ENCODE measurements around the gene APOL5.

Gene APOL5

GRCh38 chr22:35754761-35755160 is 37.1 kb downstream of the APOL5 start:
- no peak for TF ChIP-seq CTCF (IDR thresholded peaks at IDR 0.05; ENCODE audit: low read depth, low read length)
- no peak for DNase-seq (ENCODE audit: low read depth, low spot score)
- in situ Hi-C loops (cut with HindIII; ENCODE audit: low sequenced_read_pairs): no loop called here
- H3K4me3 ChIP-seq (ENCODE audit: low read depth, low read length): no peak overlapping the region

- no peak for TF ChIP-seq CTCF (IDR thresholded peaks at IDR 0.05; ENCODE audit: low read depth, low read length)
- in situ Hi-C loops (cut with HindIII; ENCODE audit: low sequenced_read_pairs): no loop called here
Measured at GRCh38 chr22:35756722-35757121, 39.0 kb downstream of the APOL5 start.

GRCh38 chr22:35758394-35758793 is 40.7 kb downstream of the APOL5 start:
- no peak overlapping the region for H3K4me3 ChIP-seq (ENCODE audit: low read depth, low read length)
- no peak for DNase-seq (ENCODE audit: low read depth, low spot score)
- in situ Hi-C loops (cut with HindIII; ENCODE audit: low sequenced_read_pairs): no loop called here
- no peak for TF ChIP-seq CTCF (IDR thresholded peaks at IDR 0.05; ENCODE audit: low read depth, low read length)

More at GRCh38 chr22:35756722-35757121, 39.0 kb downstream of the APOL5 start:
- no peak for DNase-seq (ENCODE audit: low read depth, low spot score)
- no peak overlapping the region for H3K4me3 ChIP-seq (ENCODE audit: low read depth, low read length)

- DNase-seq (ENCODE audit: low read depth, low spot score): no peak
- peak; percentile 37 for TF ChIP-seq CTCF (IDR thresholded peaks at IDR 0.05; ENCODE audit: low read depth, low read length)
- H3K4me3 ChIP-seq (ENCODE audit: low read depth, low read length): no peak overlapping the region
- in situ Hi-C loops (cut with HindIII; ENCODE audit: low sequenced_read_pairs): no loop called here
Measured at GRCh38 chr22:35761037-35761436, 43.4 kb downstream of the APOL5 start.

GRCh38 chr22:35766654-35767580 is 49.2 kb downstream of the APOL5 start:
- TF ChIP-seq CTCF (IDR thresholded peaks at IDR 0.05; ENCODE audit: low read depth, low read length): no peak
- DNase-seq (ENCODE audit: low read depth, low spot score): peak; percentile 61
- in situ Hi-C loops (cut with HindIII; ENCODE audit: low sequenced_read_pairs): no loop called here
- peak overlapping the region; percentile 1 for H3K4me3 ChIP-seq (ENCODE audit: low read depth, low read length)

- in situ Hi-C loops (cut with HindIII; ENCODE audit: low sequenced_read_pairs): no loop called here
Measured at GRCh38 chr22:35769974-35770373, 52.3 kb downstream of the APOL5 start.

More at GRCh38 chr22:35769974-35770373, 52.3 kb downstream of the APOL5 start:
- H3K4me3 ChIP-seq (ENCODE audit: low read depth, low read length): no peak overlapping the region
- no peak for DNase-seq (ENCODE audit: low read depth, low spot score)
- TF ChIP-seq CTCF (IDR thresholded peaks at IDR 0.05; ENCODE audit: low read depth, low read length): no peak
